Cardiac septum (tissue), 1 donor: ENCODE results near the gene PPIA. TPM values are rescaled to one million over a fixed set of nuclear protein-coding genes. Genes with fewer than 3 reads are reported as not detected.
"Not testable (repeated sequence)": the region's sequence is repeated elsewhere in the genome, so short reads cannot be mapped to it uniquely, and the experiment has no call there.

Experiments
- DNase-seq: peaks from one replicate; pipeline ENCODE4 v3.0.0-alpha.2; 2020; ENCODE audit warnings: low spot score
- intact Hi-C: fragments of 100-400 bp; cut with DNase I; formaldehyde crosslinking; loops from one replicate; pipeline ENCODE4 v1.14.0; 2022
- total RNA-seq: library from RNA; stranded (reverse); fragmentation: NEBNext Ultra II Directional; extraction: Animal tissue kit (Norgen Biotek cat#: 25700); gene quantifications from one replicate; pipeline ENCODE4 v1.2.1, GENCODE V29; 2021
- donor health status: DM: no; HTN: no; CAD: no.

Gene PPIA
- total RNA-seq, 1 donor from 2014 or later: 436 TPM

- intact Hi-C loops: no loop called here
- DNase-seq: no peak
These were observed 9.5 kb downstream of the PPIA start for GRCh38 chr7:44805950-44806349.

DNA sequence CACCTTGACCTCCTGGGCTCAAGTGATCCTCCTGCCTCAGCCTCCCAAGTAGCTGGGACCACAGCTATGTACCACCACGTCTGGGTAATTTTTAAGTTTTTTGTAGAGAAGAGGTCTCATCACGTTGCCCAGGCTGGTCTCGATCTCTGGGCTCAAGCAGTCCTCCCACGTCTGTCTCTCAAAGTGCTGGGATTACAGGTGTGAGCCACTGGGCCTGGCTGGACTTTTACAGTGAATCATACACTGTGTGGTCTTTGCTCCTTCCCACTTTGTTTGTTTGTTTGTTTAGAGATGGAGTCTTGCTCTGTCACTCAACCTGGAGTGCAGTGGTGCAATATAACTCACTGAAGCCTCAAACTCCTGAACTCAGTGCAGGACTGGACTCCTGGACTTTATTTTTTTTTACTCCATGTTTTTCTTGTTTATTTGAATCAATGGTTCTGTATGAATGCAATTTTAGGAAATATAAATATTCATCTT is 12.5 kb downstream of the PPIA start:
- intact Hi-C loops: no loop called here
- peak; percentile 1 for DNase-seq

GRCh38 chr7:44811093-44811492 is 14.6 kb downstream of the PPIA start:
- no peak for DNase-seq
- intact Hi-C loops: no loop called here

DNA sequence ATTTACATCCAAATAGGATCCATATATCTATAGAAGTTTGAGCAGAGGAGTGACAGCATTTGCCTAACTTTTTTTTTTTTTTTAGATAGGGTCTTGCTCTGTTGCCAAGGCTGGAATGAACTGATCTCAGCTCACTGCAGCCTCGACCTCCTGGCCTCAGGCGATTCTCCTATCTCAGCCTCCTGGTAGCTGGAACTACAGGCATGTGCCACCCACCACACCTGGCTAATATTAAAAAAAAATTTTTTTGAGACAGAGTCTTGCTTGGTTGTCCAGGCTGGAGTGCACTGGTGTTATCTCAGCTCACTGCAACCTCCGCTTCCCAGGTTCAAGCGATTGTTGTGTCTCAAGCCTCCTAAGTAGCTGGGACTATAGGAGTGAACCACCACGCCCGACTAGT is 15.1 kb downstream of the PPIA start:
- intact Hi-C loops: no loop called here
- peak; percentile 6 for DNase-seq

DNA sequence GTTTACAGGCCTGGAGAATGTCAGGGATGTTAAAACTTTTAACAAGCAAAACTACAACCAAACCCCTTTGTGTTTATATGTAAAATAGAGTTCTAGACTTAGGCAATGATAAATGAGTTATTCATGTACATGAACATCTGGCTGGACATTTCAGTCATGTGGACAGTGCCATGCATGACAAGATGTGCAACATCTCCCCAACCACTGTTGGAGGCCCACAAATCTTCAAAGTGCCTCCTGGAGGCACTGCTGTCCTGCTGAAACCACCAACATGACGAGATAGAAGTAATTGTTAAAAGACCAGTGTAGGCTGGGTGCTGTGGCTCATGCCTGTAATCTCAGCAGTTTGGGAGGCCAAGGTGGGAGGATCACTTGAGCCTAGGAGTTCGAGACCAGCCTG is 18.4 kb downstream of the PPIA start:
- intact Hi-C loops: no loop called here
- peak; percentile 0 for DNase-seq

GRCh38 chr7:44819292-44819691 is 22.8 kb downstream of the PPIA start:
- DNase-seq: no peak
- intact Hi-C loops: no loop called here

- DNase-seq: no peak
- intact Hi-C loops: no loop called here
These were observed 26.8 kb downstream of the PPIA start for GRCh38 chr7:44823255-44823781.

DNA sequence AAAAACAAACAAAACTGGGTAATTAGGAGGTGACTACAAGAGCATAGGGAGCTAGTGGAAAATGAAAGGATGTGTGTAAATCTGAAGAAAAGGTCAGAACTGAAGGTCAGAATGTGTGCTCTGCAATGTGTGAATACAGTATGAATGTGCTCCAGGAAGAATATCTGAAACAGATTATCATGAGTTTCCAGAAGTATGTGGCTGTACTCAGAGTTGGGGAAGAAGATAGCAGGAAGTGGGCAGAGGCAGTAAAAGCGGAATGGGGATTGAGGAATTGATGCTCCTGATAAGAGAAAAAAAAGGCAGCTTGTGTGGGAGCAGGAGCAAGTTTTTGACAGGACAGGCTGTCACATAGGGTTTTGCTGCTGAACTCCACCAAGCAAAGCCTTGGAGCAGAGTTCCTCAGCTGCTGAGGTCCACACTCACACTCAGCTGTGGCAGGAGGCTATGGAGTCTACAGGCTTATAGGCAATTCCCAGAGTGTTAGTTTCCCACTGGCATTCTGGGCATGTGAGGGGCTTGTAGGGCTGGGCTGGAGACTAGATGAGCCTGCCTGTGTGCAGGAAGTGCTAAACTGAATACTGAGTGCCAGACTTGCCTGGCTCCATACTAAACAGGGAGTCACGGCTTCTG is 28.5 kb downstream of the PPIA start:
- DNase-seq: peak; percentile 27
- intact Hi-C loops: no loop called here

DNA sequence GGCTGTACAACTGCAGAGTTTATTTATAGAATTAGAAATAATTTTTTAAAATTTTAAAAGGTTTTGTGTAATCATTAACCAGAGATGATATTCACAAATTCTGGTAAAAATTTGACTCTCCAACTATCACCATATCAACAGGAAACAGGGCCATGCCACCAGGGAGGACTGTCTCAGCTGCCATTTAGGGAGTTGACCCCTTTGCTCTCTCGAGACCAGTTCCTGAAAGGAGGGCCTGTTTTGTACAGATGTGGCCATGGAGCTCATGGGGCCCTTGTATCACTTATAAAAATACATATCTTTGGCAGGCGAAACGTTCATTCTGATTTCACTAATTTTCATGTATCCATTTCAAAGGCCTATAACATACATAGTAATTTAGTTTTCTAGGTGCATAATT is 31.1 kb downstream of the PPIA start:
- DNase-seq: peak; percentile 29
- intact Hi-C loops: no loop called here

DNA sequence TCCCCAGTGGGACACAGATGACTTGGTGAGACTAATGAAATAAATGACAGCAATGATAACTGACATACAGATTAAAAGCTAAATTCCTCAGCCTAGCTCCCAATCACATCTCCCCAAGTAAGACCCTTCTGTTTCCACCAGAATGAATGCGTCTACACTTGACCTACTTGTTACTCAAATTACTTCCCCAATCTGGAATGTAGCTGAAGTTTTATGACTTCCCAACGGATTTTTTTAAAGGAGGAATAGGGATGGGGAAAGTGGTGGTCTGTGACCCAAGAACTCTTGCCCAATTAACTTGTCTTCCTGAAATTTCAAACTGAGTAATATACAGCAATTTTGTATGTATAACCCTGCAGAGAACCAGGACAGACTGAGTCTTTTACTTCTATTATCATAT is 42.3 kb downstream of the PPIA start:
- DNase-seq: no peak
- intact Hi-C loops: no loop called here

DNA sequence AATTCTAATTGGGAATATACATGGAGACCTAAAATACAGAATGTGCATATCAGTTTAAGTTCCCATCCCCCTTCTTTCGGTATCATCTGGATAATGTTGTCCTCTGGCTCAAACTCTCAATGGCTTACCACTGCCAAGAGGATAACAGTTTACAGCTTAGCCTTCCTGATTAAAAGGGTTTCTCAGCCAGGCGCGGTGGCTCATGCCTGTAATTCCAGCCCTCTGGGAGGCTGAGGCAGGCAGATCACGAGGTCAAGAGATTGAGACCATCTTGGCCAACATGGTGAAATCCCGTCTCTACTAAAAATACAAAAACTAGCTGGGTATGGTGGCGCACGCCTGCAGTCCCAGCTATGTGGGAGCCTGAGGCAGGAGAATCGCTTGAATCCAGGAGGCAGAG is 46.2 kb downstream of the PPIA start:
- intact Hi-C loops, DNase-seq: not testable (repeated sequence)

DNA sequence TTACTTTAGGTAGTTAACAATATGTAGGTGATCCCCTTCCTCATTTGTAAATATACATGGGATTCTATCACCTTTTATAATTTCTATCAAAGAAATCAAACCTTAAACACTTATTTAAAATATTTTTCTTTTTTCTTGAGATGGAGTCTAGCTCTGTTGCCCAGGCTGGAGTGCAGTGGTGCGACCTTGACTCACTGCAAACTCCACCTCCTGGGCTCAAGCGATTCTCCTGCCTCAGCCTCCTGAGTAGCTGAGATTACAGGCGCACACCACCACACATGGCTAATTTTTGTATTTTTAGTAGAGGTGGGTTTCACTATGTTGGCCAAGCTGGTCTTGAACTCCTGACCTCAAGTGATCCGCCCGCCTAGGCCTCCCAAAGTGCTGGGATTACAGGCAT is 47.0 kb downstream of the PPIA start:
- DNase-seq, intact Hi-C loops: not testable (repeated sequence)

- intact Hi-C loops: loop anchor here (5.0 kb wide), 2 partner anchors 78 to 238 kb away; partner anchors contain the start of gene OGDH
- no peak for DNase-seq
These were observed 49.0 kb downstream of the PPIA start for GRCh38 chr7:44845451-44845850.

GRCh38 chr7:44846390-44846789 is 49.9 kb downstream of the PPIA start:
- DNase-seq: not testable (repeated sequence)
- intact Hi-C loops: loop anchor here (2.0 to 5.0 kb wide), 3 partner anchors 50 to 239 kb away; partner anchors contain the start of genes OGDH and PPIA

DNA sequence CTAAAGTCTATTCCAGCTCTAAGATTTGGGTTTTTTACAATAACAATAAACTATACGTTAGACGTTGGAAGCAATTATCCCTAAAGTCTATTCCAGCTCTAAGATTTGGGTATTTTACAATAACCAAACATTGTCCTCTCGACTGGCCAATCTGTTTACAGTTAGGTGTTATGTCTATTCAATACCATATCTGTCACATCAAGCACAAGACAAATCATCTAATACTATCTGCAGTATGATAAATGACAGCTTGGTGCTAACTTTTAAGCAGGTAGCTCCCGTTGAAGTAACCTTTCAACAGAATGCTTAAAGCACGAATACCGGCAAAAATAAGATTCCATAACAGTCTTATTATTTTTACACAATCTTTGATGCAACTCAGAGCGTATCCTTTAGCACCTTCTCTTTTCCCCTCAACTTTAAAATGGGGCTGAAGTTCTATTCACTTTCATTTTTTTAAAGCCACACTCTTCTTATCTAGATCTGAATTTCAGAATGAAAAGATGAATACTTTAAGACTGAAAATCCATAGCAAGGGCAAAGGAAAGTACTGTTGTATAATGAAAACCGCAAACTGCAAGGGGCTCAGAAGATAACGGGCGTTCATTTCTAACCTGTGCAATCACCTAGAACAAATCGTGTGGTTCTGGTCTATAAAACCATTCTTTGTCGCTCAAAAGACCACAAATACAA is 50.5 kb downstream of the PPIA start:
- intact Hi-C loops: loop anchor here (1.0 to 5.0 kb wide), 4 partner anchors 50 to 261 kb away; partner anchors contain the start of genes OGDH and PPIA
- no peak for DNase-seq

GRCh38 chr7:44847509-44847919 is 51.0 kb downstream of the PPIA start:
- intact Hi-C loops: loop anchor here (1.0 to 5.0 kb wide), 4 partner anchors 51 to 261 kb away; partner anchors contain the start of genes OGDH and PPIA
- peak; percentile 96 for DNase-seq

GRCh38 chr7:44847920-44848634 is 51.6 kb downstream of the PPIA start, which contains the start of gene H2AZ2:
Gene H2AZ2 (minus strand): TSS chr7:44848087. CDS start chr7:44847971, 116 bp downstream.
- intact Hi-C loops: loop anchor here (1.0 to 5.0 kb wide), 4 partner anchors 51 to 262 kb away; partner anchors contain the start of genes OGDH and PPIA
- peak; percentile 100 for DNase-seq

DNA sequence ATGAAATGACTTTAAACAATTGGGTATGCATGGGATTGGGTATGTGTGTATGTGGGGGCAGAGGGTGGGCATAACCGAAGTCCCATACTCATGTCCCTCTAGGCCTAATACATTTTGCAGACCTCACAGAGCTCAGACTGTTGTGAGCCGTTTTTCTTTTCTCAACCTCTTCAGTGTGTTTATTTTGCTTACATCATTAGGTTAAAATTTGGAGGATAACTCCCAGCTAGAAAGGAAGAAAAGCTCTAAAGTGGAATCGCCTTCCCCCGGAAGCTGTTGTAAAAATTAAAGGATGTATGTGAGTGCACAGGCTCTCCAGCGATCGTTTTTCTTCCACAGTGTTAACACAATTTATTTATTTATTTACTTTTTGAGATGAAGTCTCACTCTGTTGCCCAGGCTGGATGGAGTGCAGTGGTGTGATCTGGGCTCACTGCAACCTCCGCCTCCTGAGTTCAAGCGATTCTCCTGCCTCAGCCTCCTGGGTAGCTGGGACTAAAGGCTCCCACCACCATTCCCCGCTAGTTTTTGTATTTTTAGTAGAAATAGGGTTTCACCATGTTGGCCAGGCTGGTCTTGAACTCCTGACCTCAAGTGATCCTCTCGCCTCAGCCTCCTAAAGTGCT is 52.9 kb downstream of the PPIA start:
- DNase-seq: no peak
- intact Hi-C loops: loop anchor here (5.0 kb wide), 2 partner anchors 82 to 242 kb away; partner anchors contain the start of gene OGDH

DNA sequence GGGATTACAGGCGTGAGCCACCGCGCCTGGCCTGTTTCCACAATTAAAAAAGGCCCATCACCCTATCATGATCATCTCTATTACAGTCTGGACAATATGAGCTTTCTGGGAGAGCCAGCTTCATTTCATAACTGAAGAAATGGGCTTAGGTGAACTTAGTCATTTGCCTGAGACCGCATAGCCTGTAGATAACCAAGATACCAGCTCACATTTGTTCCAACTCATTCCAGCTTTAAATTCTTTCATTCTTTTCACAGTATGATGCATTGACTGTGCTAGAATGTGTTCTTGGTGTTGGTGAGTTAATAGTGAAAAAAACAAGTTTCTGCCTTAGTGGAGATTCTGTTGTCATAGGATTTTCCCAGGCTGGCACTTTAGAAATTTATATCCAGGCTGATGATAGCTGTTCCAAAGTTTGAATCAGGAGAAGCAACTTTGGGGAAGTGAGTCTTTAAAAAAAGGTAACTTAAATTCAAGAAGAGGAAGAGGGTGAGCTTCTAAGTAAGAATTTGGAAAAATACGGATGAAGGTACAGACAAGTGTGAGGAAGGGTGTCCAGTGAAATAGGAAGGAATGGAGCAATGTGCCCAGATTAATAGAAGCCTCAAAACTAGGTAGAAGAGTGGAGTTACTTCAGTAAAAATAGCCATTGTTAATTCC is 53.5 kb downstream of the PPIA start:
- intact Hi-C loops: loop anchor here (2.0 to 5.0 kb wide), 3 partner anchors 35 to 243 kb away; partner anchors contain the start of genes OGDH and PURB

More for the DNA sequence above, 53.5 kb downstream of the PPIA start:
- no peak for DNase-seq
